ENCODE data around the gene ZNF525. TPM values are rescaled to one million over a fixed set of nuclear protein-coding genes. Genes with fewer than 3 reads are reported as not detected.
"Not testable (repeated sequence)": the region's sequence is repeated elsewhere in the genome, so short reads cannot be mapped to it uniquely, and the experiment has no call there.

The ZNF525 gene
- total RNA-seq, 1 donor from 2014 or later: 3.4 TPM

- DNase-seq (ENCODE audit: low read depth): peak; percentile 8
Measured at GRCh38 chr19:53395840-53396524, 30.5 kb downstream of the ZNF525 start.

- DNase-seq (ENCODE audit: low read depth): no peak
Measured at GRCh38 chr19:53396525-53396868, 31.0 kb downstream of the ZNF525 start.

GRCh38 chr19:53397918-53398317, 32.4 kb downstream of the ZNF525 start:
- DNase-seq (ENCODE audit: low read depth): not testable (repeated sequence)

- DNase-seq (ENCODE audit: low read depth): no peak
Measured at GRCh38 chr19:53409505-53410204, 44.1 kb downstream of the ZNF525 start.

GRCh38 chr19:53420520-53421315, 55.2 kb downstream of the ZNF525 start:
- not testable (repeated sequence) for DNase-seq (ENCODE audit: low read depth)

- DNase-seq (ENCODE audit: low read depth): no peak
Measured at GRCh38 chr19:53422551-53422950, 57.0 kb downstream of the ZNF525 start.

GRCh38 chr19:53423074-53423473, 57.6 kb downstream of the ZNF525 start:
- DNase-seq (ENCODE audit: low read depth): not testable (repeated sequence)

- not testable (repeated sequence) for DNase-seq (ENCODE audit: low read depth)
Measured at GRCh38 chr19:53423680-53424079, 58.2 kb downstream of the ZNF525 start.

GRCh38 chr19:53424968-53425597, 59.6 kb downstream of the ZNF525 start:
- DNase-seq (ENCODE audit: low read depth): peak; percentile 51

- peak; percentile 90 for DNase-seq (ENCODE audit: low read depth)
Measured at GRCh38 chr19:53431399-53432087, 66.0 kb downstream of the ZNF525 start, which contains the start of gene ZNF761. TSS of gene ZNF761 (plus strand) at chr19:53431984. CDS start at chr19:53447269, 15,285 bp downstream.

- DNase-seq (ENCODE audit: low read depth): peak; percentile 24
Measured at GRCh38 chr19:53432088-53432661, 66.7 kb downstream of the ZNF525 start.

Other genes starting within 250 kb of the ZNF525 start
- gene ZNF415, start 232.8 kb upstream of the ZNF525 start, total RNA-seq: 3.7 and 6.9 TPM in 2 replicates
- 2.5 and 5.4 TPM in 2 replicates for gene ZNF347, start 206.7 kb upstream of the ZNF525 start, total RNA-seq
- not detected in 2 replicates for gene ZNF665, start 172.3 kb upstream of the ZNF525 start, total RNA-seq
- 5.8 and 10.6 TPM in 2 replicates for gene ZNF677, start 110.8 kb upstream of the ZNF525 start, total RNA-seq
- not detected in 2 replicates for gene VN1R2, start 107.4 kb upstream of the ZNF525 start, total RNA-seq
- not detected in 2 replicates for gene VN1R4, start 98.0 kb upstream of the ZNF525 start, total RNA-seq
- 7.5 and 8.6 TPM in 2 replicates for gene ZNF845, start 32.0 kb upstream of the ZNF525 start, total RNA-seq
- gene ZNF765, start 29.4 kb downstream of the ZNF525 start, total RNA-seq: 8.9 and 15.6 TPM in 2 replicates
- gene ZNF761, start 66.3 kb downstream of the ZNF525 start, total RNA-seq: 8.4 and 8.9 TPM in 2 replicates
- 3.3 and 4.6 TPM in 2 replicates for gene ZNF813, start 102.0 kb downstream of the ZNF525 start, total RNA-seq
- gene ZNF331, start 172.4 kb downstream of the ZNF525 start, total RNA-seq: 18.8 and 21.1 TPM in 2 replicates